H1 (cell line): Measurements from ENCODE around the gene ARHGAP28. TPM values are rescaled to one million over a fixed set of nuclear protein-coding genes. Genes with fewer than 3 reads are reported as not detected.

ENCODE experiments used
- CTCF ChIA-PET: fragments of 300-600 bp; sonication (Branson Sonifier 250); formaldehyde crosslinking; loops from one replicate; lab custom pipeline; 2021; ENCODE audit not compliant: partially characterized antibody; lab: Charles Lee
- POLR2A ChIA-PET: fragments of 300-600 bp; sonication (Branson Sonifier 250); formaldehyde crosslinking; loops from one replicate; lab custom pipeline; 2021; ENCODE audit warnings: inconsistent platforms; ENCODE audit not compliant: partially characterized antibody; lab: Charles Lee
- DNase-seq, 2 experiments: peaks; one replicate each; pipeline versions ENCODE4 v3.0.0 to v3.0.0-alpha.2; 2010 to 2022; ENCODE audit warnings: low spot score in 2 of 2, low read depth in 1 of 2, mixed read lengths in 1 of 2
- FAIRE-seq: peaks from 2 replicates; lab custom pipeline; 2011; peaks lifted over from hg19 to GRCh38; lab: Jason Lieb, UNC
- H2AFZ ChIP-seq: 2 replicates; pipeline ENCODE4 v1.8.1; 2012; ENCODE audit warnings: low read length, inconsistent platforms
- H2AK5ac ChIP-seq: 2 replicates; pipeline ENCODE4 v1.6.1; 2013; ENCODE audit warnings: low read depth, low read length
- H2BK120ac ChIP-seq: replicated peaks from 2 replicates; pipeline ENCODE3; 2013; ENCODE audit warnings: low read depth, low read length, inconsistent platforms
- H2BK12ac ChIP-seq: 2 replicates; pipeline ENCODE4 v1.6.1; 2013; ENCODE audit warnings: low read depth, low read length
- H2BK15ac ChIP-seq: 2 replicates; pipeline ENCODE4 v1.6.1; 2013; ENCODE audit warnings: low read length
- H2BK20ac ChIP-seq: 2 replicates; pipeline ENCODE4 v1.6.1; 2013; ENCODE audit warnings: low read length
- H2BK5ac ChIP-seq: 2 replicates; pipeline ENCODE4 v1.6.1; 2013; ENCODE audit warnings: low read depth, low read length
- H3K14ac ChIP-seq: 2 replicates; pipeline ENCODE4 v1.6.1; 2013; ENCODE audit warnings: inconsistent platforms; ENCODE audit not compliant: insufficient read length
- H3K18ac ChIP-seq: 2 replicates; pipeline ENCODE4 v1.6.1; 2013; ENCODE audit warnings: low read length; ENCODE audit errors: extremely low read depth
- H3K23ac ChIP-seq: 2 replicates; pipeline ENCODE4 v1.6.1; 2013; ENCODE audit warnings: inconsistent platforms; ENCODE audit not compliant: insufficient read length
- H3K23me2 ChIP-seq: 2 replicates; pipeline ENCODE4 v1.6.1; 2013; ENCODE audit warnings: low read depth, low read length
- H3K27ac ChIP-seq: 2 replicates; pipeline ENCODE4 v1.6.1; 2011; ENCODE audit warnings: low read depth, low read length, inconsistent platforms
- H3K27me3 ChIP-seq, 4 experiments: replicated peaks in 1 of 4; 1 replicate in 1 of 4; 2 replicates in 3 of 4; pipeline versions ENCODE4 v1.6.1 to v1.8.1; 2011 to 2013; ENCODE audit warnings: low read length in 3 of 4, mild to moderate bottlenecking in 3 of 4, inconsistent platforms in 2 of 4, mixed read lengths in 2 of 4, moderate library complexity in 1 of 4; ENCODE audit not compliant: control insufficient read depth in 3 of 4, insufficient read depth in 3 of 4; ENCODE audit errors: extremely low read depth in 1 of 4
- H3K36me3 ChIP-seq, 4 experiments: 2 replicates each; pipeline versions ENCODE4 v1.6.1 to v1.8.1; 2011 to 2013; ENCODE audit warnings: mild to moderate bottlenecking in 4 of 4, low read length in 3 of 4, moderate library complexity in 2 of 4, control low read depth in 1 of 4, inconsistent platforms in 1 of 4; ENCODE audit not compliant: insufficient read depth in 4 of 4, control insufficient read depth in 2 of 4
- H3K4ac ChIP-seq: replicated peaks from 2 replicates; pipeline ENCODE3; 2013; ENCODE audit warnings: low read length, low read depth, mixed read lengths, inconsistent platforms; ENCODE audit not compliant: insufficient read length
- H3K4me1 ChIP-seq, 4 experiments: replicated peaks in 1 of 4; 1 replicate in 1 of 4; 2 replicates in 3 of 4; pipeline versions ENCODE4 v1.6.1 to v1.8.1; 2011 to 2013; ENCODE audit warnings: low read length in 3 of 4, inconsistent platforms in 2 of 4, mixed read lengths in 1 of 4; ENCODE audit not compliant: insufficient read depth in 4 of 4, control insufficient read depth in 3 of 4
- H3K4me2 ChIP-seq, 2 experiments: 2 replicates each; pipeline versions ENCODE4 v1.6.1 to v1.8.1; 2011 to 2013; ENCODE audit warnings: low read depth in 2 of 2, low read length in 2 of 2, control low read depth in 1 of 2, inconsistent platforms in 1 of 2, mild to moderate bottlenecking in 1 of 2; ENCODE audit not compliant: insufficient read depth in 1 of 2
- H3K4me3 ChIP-seq, 4 experiments: fragments of 200-600, 300-600 bp in 1 of 4; sonication (generic), shearing (Covaris generic), sonication (Bioruptor Twin) in 1 of 4; 2 replicates each; pipeline versions ENCODE4 v1.5.1 to v1.8.1; 2011 to 2016; ENCODE audit warnings: low read length in 4 of 4, low read depth in 3 of 4, control low read depth in 2 of 4, inconsistent platforms in 2 of 4, mild to moderate bottlenecking in 2 of 4, mixed read lengths in 1 of 4, moderate library complexity in 1 of 4; ENCODE audit not compliant: insufficient read depth in 2 of 4; ENCODE audit errors: extremely low read depth in 1 of 4
- H3K56ac ChIP-seq: replicated peaks from 2 replicates; pipeline ENCODE3; 2013; ENCODE audit warnings: low read depth, mild to moderate bottlenecking, mixed read lengths, low read length, inconsistent platforms; ENCODE audit not compliant: insufficient read length
- H3K79me1 ChIP-seq: 2 replicates; pipeline ENCODE4 v1.6.1; 2013; ENCODE audit warnings: low read depth, low read length, control low read depth
- H3K79me2 ChIP-seq, 2 experiments: 2 replicates each; pipeline versions ENCODE4 v1.6.1 to v1.8.1; 2012 to 2013; ENCODE audit warnings: low read length in 2 of 2, mild to moderate bottlenecking in 2 of 2, inconsistent platforms in 1 of 2; ENCODE audit not compliant: insufficient read depth in 2 of 2, control insufficient read depth in 1 of 2
- H3K9ac ChIP-seq, 4 experiments: replicated peaks in 1 of 4; 1 replicate in 1 of 4; 2 replicates in 3 of 4; pipeline versions ENCODE4 v1.6.1 to v1.8.1; 2011 to 2013; ENCODE audit warnings: low read depth in 3 of 4, low read length in 3 of 4, control low read depth in 2 of 4, mild to moderate bottlenecking in 2 of 4, moderate library complexity in 2 of 4, inconsistent platforms in 1 of 4; ENCODE audit errors: extremely low read depth in 1 of 4
- H3K9me3 ChIP-seq, 2 experiments: 2 replicates each; pipeline versions ENCODE4 v1.6.1 to v1.8.1; 2012 to 2013; ENCODE audit warnings: mild to moderate bottlenecking in 2 of 2, moderate library complexity in 2 of 2, control low read depth in 1 of 2, inconsistent platforms in 1 of 2, low read depth in 1 of 2, low read length in 1 of 2, mixed read lengths in 1 of 2; ENCODE audit not compliant: insufficient read depth in 2 of 2
- H4K20me1 ChIP-seq, 2 experiments: replicated peaks in 1 of 2; 2 replicates each; pipeline versions ENCODE3 to v1.8.1; 2011 to 2013; ENCODE audit warnings: inconsistent platforms in 2 of 2, low read length in 2 of 2, mild to moderate bottlenecking in 1 of 2; ENCODE audit not compliant: insufficient read depth in 2 of 2, control insufficient read depth in 1 of 2
- H4K5ac ChIP-seq: 2 replicates; pipeline ENCODE4 v1.6.1; 2013; ENCODE audit warnings: low read length, low read depth, mixed read lengths, inconsistent platforms; ENCODE audit not compliant: insufficient read length
- H4K8ac ChIP-seq: 2 replicates; pipeline ENCODE4 v1.8.0; 2013; ENCODE audit warnings: mild to moderate bottlenecking, moderate library complexity, low read length, inconsistent platforms; ENCODE audit not compliant: insufficient read depth; ENCODE audit errors: extremely low read depth
- H4K91ac ChIP-seq: replicated peaks from 2 replicates; pipeline ENCODE3; 2013; ENCODE audit warnings: low read length, mixed read lengths, inconsistent platforms; ENCODE audit not compliant: insufficient read length
- ATF3 ChIP-seq: IDR thresholded peaks from 2 replicates; pipeline ENCODE4 v1.6.1; 2011; ENCODE audit warnings: low read depth, mild to moderate bottlenecking, low read length; ENCODE audit not compliant: insufficient read depth
- BACH1 ChIP-seq: IDR thresholded peaks from 2 replicates; pipeline ENCODE4 v1.6.1; 2012; ENCODE audit warnings: low read length, improper control_type of control experiment
- BCL11A ChIP-seq, 2 experiments: IDR thresholded peaks; one replicate each; pipeline ENCODE4 v1.6.1; 2011; ENCODE audit warnings: low read depth in 2 of 2, low read length in 2 of 2, mild to moderate bottlenecking in 2 of 2
- BRCA1 ChIP-seq: IDR thresholded peaks from 2 replicates; pipeline ENCODE4 v1.6.1; 2012; ENCODE audit warnings: low read depth, low read length, improper control_type of control experiment
- CHD1 ChIP-seq: IDR thresholded peaks from 2 replicates; pipeline ENCODE4 v1.6.1; 2012; ENCODE audit warnings: low read depth, low read length, improper control_type of control experiment
- E2F6 ChIP-seq: IDR thresholded peaks from 2 replicates; pipeline ENCODE4 v1.6.1; 2012; ENCODE audit warnings: inconsistent platforms
- EGR1 ChIP-seq: IDR thresholded peaks from 2 replicates; pipeline ENCODE4 v1.6.1; 2011; ENCODE audit warnings: low read depth, low read length, borderline replicate concordance
- EP300 ChIP-seq, 2 experiments: IDR thresholded peaks; 1 replicate in 1 of 2; 2 replicates in 1 of 2; pipeline ENCODE4 v1.6.1; 2011 to 2012; ENCODE audit warnings: low read depth in 2 of 2, low read length in 2 of 2, mild to moderate bottlenecking in 2 of 2, borderline replicate concordance in 1 of 2, inconsistent platforms in 1 of 2, moderate library complexity in 1 of 2
- GTF2F1 ChIP-seq: IDR thresholded peaks from 2 replicates; pipeline ENCODE4 v1.6.1; 2012; ENCODE audit warnings: low read depth, low read length, improper control_type of control experiment, borderline replicate concordance
- RBBP5 ChIP-seq: IDR thresholded peaks from 2 replicates; pipeline ENCODE4 v1.7.1; 2012; ENCODE audit warnings: low read depth, mild to moderate bottlenecking, inconsistent platforms, low read length, moderate library complexity, borderline replicate concordance
- RFX5 ChIP-seq: IDR thresholded peaks from 2 replicates; pipeline ENCODE4 v1.6.1; 2011; ENCODE audit warnings: low read depth, low read length, improper control_type of control experiment, borderline replicate concordance
- SIRT6 ChIP-seq: IDR thresholded peaks from one replicate; pipeline ENCODE4 v1.7.1; 2012; ENCODE audit warnings: low read length, inconsistent platforms
- SP4 ChIP-seq: IDR thresholded peaks from 2 replicates; pipeline ENCODE4 v1.6.1; 2012; ENCODE audit warnings: low read length, inconsistent platforms
- TAF1 ChIP-seq: IDR thresholded peaks from 2 replicates; pipeline ENCODE4 v1.6.1; 2011; ENCODE audit warnings: mild to moderate bottlenecking, low read depth, low read length
- WGBS, 2 experiments: shearing (Covaris generic) in 1 of 2; methylation state at CpG; one replicate each; pipeline versions ENCODE4 v1.1.6 to v1.1.7; 2013 to 2015; ENCODE audit warnings: low lambda C conversion rate in 2 of 2, mixed read lengths in 2 of 2, inconsistent platforms in 1 of 2, low coverage in 1 of 2, missing lambda C conversion rate in 1 of 2; ENCODE audit not compliant: insufficient replicate concordance in 2 of 2, insufficient coverage in 1 of 2, insufficient read length in 1 of 2; ENCODE audit errors: extremely low coverage in 1 of 2, missing lambda C conversion rate in 1 of 2; 5-methylcytosine and 5-hydroxymethylcytosine counted together
- polyA plus RNA-seq, 7 experiments: library from polyadenylated mRNA; depleted of rRNA in 3 of 7; stranded (reverse) in 5 of 7; unstranded in 2 of 7; fragments of >200 nt in 5 of 7; fragments of 200-250 nt in 2 of 7; gene quantifications; 1 replicate in 5 of 7; 2 replicates in 1 of 7; 4 replicates in 1 of 7; pipeline versions ENCODE4 v1.2.1 to v1.2.3, GENCODE V29; 2011 to 2013; ENCODE audit warnings: missing spikeins in 2 of 7, mixed read lengths in 2 of 7
- total RNA-seq: library from RNA; stranded (reverse); fragmentation: NEBNext Ultra II Directional; extraction: Animal tissue kit (Norgen Biotek cat#: 25700); gene quantifications from 2 replicates; pipeline ENCODE4 v1.2.1, GENCODE V29; 2021

ARHGAP28 gene
- total and polyA plus RNA-seq, 2 of the 8 experiments (the other 6 are each of a cell fraction or from before 2014, with no cell fraction given), result 2.9 to 14.4 TPM

- H3K36me3 ChIP-seq, result peaks cover 9 to 46% (median 33%) of the 10 kb centered on the region in 4 experiments
- H3K9ac ChIP-seq, result no peak overlapping the region
- no peak overlapping the region for H2BK12ac ChIP-seq
- H2BK5ac ChIP-seq, result no peak overlapping the region
- no peak overlapping the region for H3K4me2 ChIP-seq
- H3K14ac ChIP-seq, result no peak overlapping the region
- 0 out of 4 replicates have a peak, but pooled peaks cover 0 to 10% of the 10 kb centered on the region in 2 experiments for H3K9me3 ChIP-seq
- no peak overlapping the region for H3K4me3 ChIP-seq
- H3K18ac ChIP-seq, result no peak overlapping the region
- no peaks in the 10 kb centered on the region for H3K79me2 ChIP-seq
- H3K4me1 ChIP-seq, result no peaks in the 10 kb centered on the region
- no peak overlapping the region for H2AFZ ChIP-seq
- POLR2A ChIA-PET, result no interaction called here
- H3K23ac ChIP-seq, result no peak overlapping the region
- H3K23me2 ChIP-seq, result no peaks in the 10 kb centered on the region
- FAIRE-seq (no peak), DNase-seq (no peak)
- no peaks in the 10 kb centered on the region for H3K79me1 ChIP-seq
- no peak overlapping the region for H3K4ac ChIP-seq
- no peak overlapping the region for H2AK5ac ChIP-seq
- no peak overlapping the region for H4K5ac ChIP-seq
- H4K8ac ChIP-seq, result no peak overlapping the region
- peaks cover 2% of the 10 kb centered on the region in 2 experiments for H4K20me1 ChIP-seq
- H3K27me3 ChIP-seq, result no peaks in the 10 kb centered on the region
- H2BK15ac ChIP-seq, result no peak overlapping the region
- H3K27ac ChIP-seq, result no peak overlapping the region
- no peak overlapping the region for H3K56ac ChIP-seq
- no peak overlapping the region for H2BK120ac ChIP-seq
- no peak overlapping the region for H4K91ac ChIP-seq
- H2BK20ac ChIP-seq, result no peak overlapping the region
- CTCF ChIA-PET, result no interaction called here
- WGBS, 2 experiments, result 90% methylated on average over 12 of the region's 12 CpGs; no CpG with 5 or more reads in 1 of the 2 experiments
- TF ChIP-seq RBBP5, result no peak
- no peak for TF ChIP-seq SP4
- TF ChIP-seq GTF2F1, result no peak
- no peak for TF ChIP-seq BRCA1
- no peak for TF ChIP-seq RFX5
- TF ChIP-seq EP300 (IDR thresholded peaks at IDR 0.05; ENCODE audit: borderline replicate concordance in 1 of 2, low read depth in 2 of 2, low read length in 2 of 2), result no peak
- TF ChIP-seq E2F6, result no peak
- TF ChIP-seq ATF3, result no peak
- TF ChIP-seq BCL11A (IDR thresholded peaks at IDR 0.05; ENCODE audit: low read depth in 2 of 2, low read length in 2 of 2), result no peak
- TF ChIP-seq BACH1, result no peak
- no peak for TF ChIP-seq CHD1
- no peak for TF ChIP-seq EGR1
- no peak for TF ChIP-seq SIRT6
- no peak for TF ChIP-seq TAF1
Observed at GRCh38 chr18:6959110-6959509, 229.6 kb downstream of the ARHGAP28 start.
